Transverse colon (tissue), 4 donors: ENCODE data around the gene CLASP2.

Source experiments
- CTCF ChIP-seq, 5 experiments: fragments of 200-600 bp in 3 of 5; fragments of 450-650 bp in 2 of 5; sonication (generic) in 3 of 5; IDR thresholded peaks; 1 replicate in 2 of 5; 2 replicates in 3 of 5; pipeline ENCODE4 v1.5.1; 2016 to 2017; ENCODE audit warnings: antibody characterized with exemption in 5 of 5, inconsistent platforms in 3 of 5, mild to moderate bottlenecking in 2 of 5, moderate library complexity in 1 of 5
- EP300 ChIP-seq: sonication (generic); formaldehyde crosslinking; IDR thresholded peaks from one replicate; pipeline ENCODE4 v1.6.1; 2017; ENCODE audit warnings: antibody characterized with exemption, low read depth
- POLR2A ChIP-seq: fragments of 450-650 bp; IDR thresholded peaks from one replicate; pipeline ENCODE4 v1.6.1; 2016; ENCODE audit warnings: antibody characterized with exemption, mild to moderate bottlenecking, moderate library complexity
- POLR2AphosphoS5 ChIP-seq, 3 donors: sonication (generic); formaldehyde crosslinking; IDR thresholded peaks; one replicate each; pipeline ENCODE4 v1.6.1; 2016; ENCODE audit warnings: antibody characterized with exemption in 3 of 3

- no peak for TF ChIP-seq POLR2A
- TF ChIP-seq CTCF (IDR thresholded peaks at IDR 0.05) = no peak
- no peak for TF ChIP-seq POLR2AphosphoS5 (IDR thresholded peaks at IDR 0.05)
- TF ChIP-seq EP300 = no peak
Measured at GRCh38 chr3:33694944-33695343, 23.1 kb downstream of the CLASP2 start.
